IPS-18c (cell line): Measurements from ENCODE around the gene NDRG4.
A peak's percentile ranks its signal among the peaks of the same experiment; 100 is the strongest.

Experiments
- H3K4me3 ChIP-seq: 2 replicates; pipeline ENCODE4 v1.7.0; 2013; ENCODE audit warnings: low read depth, mild to moderate bottlenecking, low read length, moderate library complexity; ENCODE audit not compliant: insufficient read depth
- H3K9me3 ChIP-seq: one replicate; pipeline ENCODE4 v1.6.1; 2013; ENCODE audit warnings: mild to moderate bottlenecking, low read length, moderate library complexity; ENCODE audit not compliant: control insufficient read depth, insufficient read depth

Gene NDRG4

DNA sequence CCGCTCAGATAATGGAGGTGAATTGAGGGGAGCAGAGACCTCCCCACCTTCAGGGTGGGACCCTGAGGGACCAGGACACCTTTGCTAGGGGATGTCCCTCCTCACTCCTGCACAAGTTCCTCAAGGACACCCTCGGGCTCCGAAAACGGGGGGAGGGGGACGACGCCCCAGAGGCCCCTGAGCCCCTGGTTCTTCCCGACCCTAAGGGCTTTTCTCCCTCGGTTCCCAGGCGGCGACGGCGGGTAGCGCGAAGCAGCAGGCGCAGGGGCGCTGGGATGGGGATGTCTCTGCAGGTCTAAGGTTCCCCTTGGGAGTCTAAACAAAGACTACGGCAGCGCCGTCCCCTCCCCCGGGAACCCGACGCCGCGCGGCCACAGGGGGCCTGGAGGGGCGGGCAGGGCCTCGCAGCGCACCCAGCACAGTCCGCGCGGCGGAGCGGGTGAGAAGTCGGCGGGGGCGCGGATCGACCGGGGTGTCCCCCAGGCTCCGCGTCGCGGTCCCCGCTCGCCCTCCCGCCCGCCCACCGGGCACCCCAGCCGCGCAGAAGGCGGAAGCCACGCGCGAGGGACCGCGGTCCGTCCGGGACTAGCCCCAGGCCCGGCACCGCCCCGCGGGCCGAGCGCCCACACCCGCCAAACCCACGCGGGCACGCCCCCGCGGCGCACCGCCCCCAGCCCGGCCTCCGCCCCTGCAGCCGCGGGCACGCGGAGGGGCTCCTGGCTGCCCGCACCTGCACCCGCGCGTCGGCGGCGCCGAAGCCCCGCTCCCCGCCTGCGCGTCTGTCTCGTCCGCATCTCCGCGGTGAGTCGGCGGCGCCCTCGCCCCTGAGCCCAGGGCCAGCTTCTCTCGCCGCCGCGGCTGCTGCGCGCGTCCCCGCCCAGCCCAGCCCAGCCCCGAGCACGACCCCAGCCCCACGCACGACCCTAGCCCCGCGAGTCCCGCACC is 36.7 kb upstream of the NDRG4 start:
- Histone ChIP-seq H3K9me3 (peaks cover 2% of the 10 kb centered on the region), H3K4me3 (peak overlapping the region; percentile 69)

GRCh38 chr16:58464047-58464915 is 35.7 kb upstream of the NDRG4 start:
- H3K9me3 ChIP-seq = peaks cover 2% of the 10 kb centered on the region
- peak overlapping the region; percentile 69 for H3K4me3 ChIP-seq

- Histone ChIP-seq H3K4me3 (peak overlapping the region; percentile 69), H3K9me3 (peaks cover 2% of the 10 kb centered on the region)
Measured at GRCh38 chr16:58464916-58465731, 34.8 kb upstream of the NDRG4 start.

DNA sequence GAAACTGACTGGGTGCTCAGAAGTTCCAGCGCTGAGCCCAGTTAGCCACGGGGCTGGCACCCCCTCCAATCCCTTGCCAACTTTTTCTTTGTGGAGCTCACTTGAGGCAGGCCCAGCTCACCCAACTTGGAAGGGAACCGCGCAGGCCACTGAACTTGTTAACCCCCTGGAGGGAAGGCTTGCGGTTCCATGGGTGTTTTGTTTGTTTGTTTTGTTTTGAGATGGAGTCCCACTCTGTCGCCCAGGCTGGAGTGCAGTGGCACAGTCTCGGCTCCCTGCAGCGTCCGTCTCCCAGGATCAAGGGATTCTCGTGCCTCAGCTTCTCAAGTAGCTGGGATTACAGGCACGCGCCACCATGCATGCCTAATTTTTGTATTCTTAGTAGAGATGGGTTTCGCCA is 34.1 kb upstream of the NDRG4 start:
- peaks cover 2% of the 10 kb centered on the region for H3K9me3 ChIP-seq
- no peak overlapping the region for H3K4me3 ChIP-seq

GRCh38 chr16:58466396-58466795 is 33.5 kb upstream of the NDRG4 start:
- Histone ChIP-seq H3K9me3 (peaks cover 2% of the 10 kb centered on the region), H3K4me3 (no peak overlapping the region)

GRCh38 chr16:58467905-58468304 is 32.0 kb upstream of the NDRG4 start:
- Histone ChIP-seq H3K4me3 (no peak overlapping the region), H3K9me3 (peaks cover 1% of the 10 kb centered on the region)

DNA sequence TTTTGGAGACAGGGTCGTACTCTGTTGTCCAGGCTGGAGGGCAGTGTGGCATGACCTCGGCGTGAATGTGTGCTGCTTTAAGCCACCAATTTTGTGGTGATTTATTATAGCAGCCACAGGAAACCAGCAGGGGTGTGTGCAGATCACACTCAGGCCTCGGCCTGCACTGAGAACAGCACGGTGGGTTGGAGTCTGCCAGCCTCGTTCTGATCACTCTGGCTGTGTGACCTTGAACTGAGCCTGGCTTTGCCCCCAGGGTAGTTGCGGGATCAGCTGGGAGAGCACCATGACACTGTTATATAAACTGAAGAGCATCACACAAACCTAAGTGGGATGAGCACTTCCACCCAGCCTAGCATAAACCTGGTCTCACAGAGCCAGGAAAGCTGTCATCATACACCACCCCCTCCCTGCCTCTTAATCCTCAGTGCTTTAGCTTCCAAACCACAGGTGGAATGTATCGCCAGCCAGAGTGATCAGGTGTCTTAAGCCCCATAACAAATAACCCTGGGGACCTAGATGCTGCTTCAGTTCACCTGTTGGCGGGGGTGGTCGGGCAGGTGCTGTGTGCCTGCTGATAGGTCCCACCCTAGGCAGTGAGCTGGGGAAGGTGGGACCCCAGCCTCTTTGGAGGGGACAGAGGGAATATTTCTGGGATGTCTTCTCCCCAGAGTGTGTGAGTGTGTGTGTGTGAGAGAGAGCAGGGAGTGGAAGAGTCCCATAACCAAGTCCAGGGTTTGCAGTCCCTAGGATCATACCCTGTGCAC is 28.6 kb upstream of the NDRG4 start:
- Histone ChIP-seq H3K9me3 (no peaks in the 10 kb centered on the region), H3K4me3 (no peak overlapping the region)

DNA sequence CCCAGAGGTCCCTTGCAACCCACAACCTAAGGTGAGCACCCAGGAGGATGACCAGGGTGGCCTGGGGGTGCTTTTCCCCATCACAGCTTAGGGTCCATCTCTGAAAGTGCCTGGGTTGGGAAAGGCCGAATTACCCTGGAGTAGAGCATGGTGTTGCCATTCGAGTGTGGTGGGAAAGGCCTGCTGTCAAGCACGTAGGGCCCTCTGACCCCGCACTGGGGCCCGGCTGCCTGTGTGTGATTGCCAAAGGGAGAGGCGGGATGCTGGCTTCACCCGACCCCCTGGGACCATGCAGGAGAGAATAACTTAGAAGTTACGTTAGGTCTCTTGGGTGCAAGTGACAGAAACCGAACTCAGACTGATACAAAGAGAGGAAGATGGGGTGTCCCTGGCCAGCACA is 27.7 kb upstream of the NDRG4 start:
- Histone ChIP-seq H3K4me3 (no peak overlapping the region), H3K9me3 (no peaks in the 10 kb centered on the region)

DNA sequence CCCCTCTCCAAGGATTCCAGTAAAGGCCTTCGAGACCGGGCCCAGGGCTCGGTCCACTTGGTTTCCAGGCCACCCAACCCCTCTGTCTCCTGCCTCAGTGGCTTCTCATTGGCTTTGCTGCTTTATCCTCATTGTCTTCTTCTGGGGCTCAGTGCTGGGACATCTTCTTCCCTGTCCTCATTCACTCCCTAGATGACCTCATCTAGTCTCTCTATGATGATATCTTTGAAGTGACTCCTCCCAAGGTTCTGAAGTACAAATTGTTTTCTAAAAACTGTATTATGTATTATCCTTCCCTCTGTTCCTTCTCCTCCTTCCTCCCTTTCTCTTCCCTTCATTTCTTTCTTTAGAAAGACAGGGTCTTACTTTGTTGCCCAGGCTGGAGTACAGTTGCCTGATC is 27.1 kb upstream of the NDRG4 start:
- Histone ChIP-seq H3K9me3 (no peaks in the 10 kb centered on the region), H3K4me3 (no peak overlapping the region)

GRCh38 chr16:58474296-58474695 is 25.6 kb upstream of the NDRG4 start:
- Histone ChIP-seq H3K4me3 (no peak overlapping the region), H3K9me3 (no peaks in the 10 kb centered on the region)

GRCh38 chr16:58475091-58475619 is 24.8 kb upstream of the NDRG4 start:
- Histone ChIP-seq H3K9me3 (no peaks in the 10 kb centered on the region), H3K4me3 (no peak overlapping the region)

DNA sequence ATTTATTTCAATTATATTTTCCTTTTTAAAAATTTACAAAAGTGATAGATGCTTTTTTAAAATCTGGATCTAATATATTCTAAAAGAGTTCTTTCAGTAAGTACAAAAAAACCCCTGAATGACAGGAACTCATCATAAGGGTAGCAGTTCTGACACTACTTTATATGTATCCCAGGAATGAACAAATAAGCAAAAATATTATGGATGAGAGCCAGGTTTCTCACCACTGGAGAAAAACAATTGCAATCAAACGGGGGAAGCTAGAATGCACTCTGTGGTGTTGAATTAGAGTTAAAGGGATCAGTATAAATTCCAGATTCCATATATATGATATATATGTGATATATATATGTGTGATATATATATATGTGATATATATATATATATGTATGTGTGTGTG is 23.2 kb upstream of the NDRG4 start:
- no peak overlapping the region for H3K4me3 ChIP-seq
- H3K9me3 ChIP-seq = no peaks in the 10 kb centered on the region

- Histone ChIP-seq H3K9me3 (no peaks in the 10 kb centered on the region), H3K4me3 (no peak overlapping the region)
Measured at GRCh38 chr16:58478427-58478826, 21.5 kb upstream of the NDRG4 start.

DNA sequence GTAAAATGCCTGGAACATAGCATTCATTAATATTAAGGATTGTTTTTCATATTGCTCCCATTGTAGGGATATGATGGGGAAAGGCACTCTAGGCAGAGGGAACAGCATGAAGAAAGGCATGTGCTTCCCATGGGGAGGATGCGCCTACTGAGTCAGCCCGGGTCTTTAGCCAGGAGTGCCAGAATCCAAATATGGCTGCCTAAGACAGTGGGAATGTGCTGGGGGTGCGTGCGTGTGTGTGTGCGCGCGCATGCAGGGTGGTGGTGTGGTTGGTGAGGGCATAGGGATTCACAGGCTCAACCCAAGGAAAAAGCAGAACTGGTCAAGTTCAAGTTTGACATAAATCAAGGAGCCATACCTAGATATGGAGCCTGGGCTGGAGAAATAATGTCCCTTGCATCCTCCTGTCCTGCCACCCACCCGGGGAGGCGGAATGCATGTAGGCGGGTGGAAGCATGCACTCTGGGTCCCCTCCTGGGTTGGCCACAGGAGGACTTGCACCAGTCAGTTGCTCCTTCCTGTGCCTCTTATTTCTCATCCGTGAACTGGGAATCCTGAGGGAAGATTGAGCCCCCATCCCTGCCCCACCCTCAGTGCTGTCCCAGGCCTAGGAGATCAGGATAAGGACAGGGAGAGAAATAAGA is 18.6 kb upstream of the NDRG4 start:
- Histone ChIP-seq H3K4me3 (no peak overlapping the region), H3K9me3 (no peaks in the 10 kb centered on the region)

- H3K4me3 ChIP-seq = no peak overlapping the region
- no peaks in the 10 kb centered on the region for H3K9me3 ChIP-seq
Measured at GRCh38 chr16:58481931-58482330, 18.0 kb upstream of the NDRG4 start.
